ENCODE data around the gene ZEB1.
A peak's percentile ranks its signal among the peaks of the same experiment; 100 is the strongest.
"Not testable (repeated sequence)": the region's sequence is repeated elsewhere in the genome, so short reads cannot be mapped to it uniquely, and the experiment has no call there.

ZEB1 gene

GRCh38 chr10:31372439-31372838 is 53.4 kb downstream of the ZEB1 start:
- no peak for DNase-seq

- DNase-seq = no peak
Observed at GRCh38 chr10:31374146-31374696, 55.2 kb downstream of the ZEB1 start.

DNA sequence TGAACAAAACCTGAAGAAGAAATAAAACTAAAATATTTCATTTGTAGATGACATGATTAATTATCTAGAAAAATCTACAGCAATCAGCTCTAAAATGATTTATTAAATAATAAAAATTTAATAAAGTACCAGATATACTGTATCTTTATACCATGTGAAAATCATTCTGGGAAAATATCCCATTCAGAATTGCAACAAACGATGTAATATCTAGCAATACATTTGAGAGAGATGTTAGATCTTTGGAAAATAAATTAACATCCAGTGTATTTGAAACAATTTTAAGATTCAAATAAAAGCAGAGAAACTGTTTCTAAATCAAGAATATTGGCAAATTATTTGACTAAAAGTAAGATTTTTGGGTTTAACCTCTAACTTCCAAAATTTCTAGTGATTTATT is 62.2 kb downstream of the ZEB1 start:
- no peak for DNase-seq

DNA sequence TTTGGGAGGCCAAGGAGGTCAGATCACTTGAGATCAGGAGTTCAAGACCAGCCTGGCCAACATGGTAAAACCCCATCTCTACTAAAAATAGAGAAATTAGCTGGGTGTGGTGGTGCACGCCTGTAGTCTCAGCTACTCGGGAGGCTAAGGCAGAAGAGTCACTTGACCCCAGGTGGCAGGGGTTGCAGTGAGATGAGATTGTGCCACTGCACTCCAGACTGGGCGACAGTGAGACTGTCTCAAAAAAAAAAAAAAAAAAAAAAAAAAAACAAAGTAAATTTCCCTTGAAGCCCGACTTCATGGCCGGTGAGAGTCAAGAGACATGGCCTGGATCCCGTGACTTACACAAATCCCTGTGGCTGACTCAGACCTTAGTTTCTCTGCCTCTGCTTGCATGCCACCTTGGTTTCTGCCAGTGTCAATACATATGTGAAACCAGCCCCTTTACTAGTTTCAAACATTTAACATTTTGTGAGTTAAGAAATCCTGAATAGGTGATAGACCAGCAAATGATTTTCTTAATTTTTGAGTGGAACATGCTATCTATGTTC is 62.8 kb downstream of the ZEB1 start:
- DNase-seq = no peak

DNA sequence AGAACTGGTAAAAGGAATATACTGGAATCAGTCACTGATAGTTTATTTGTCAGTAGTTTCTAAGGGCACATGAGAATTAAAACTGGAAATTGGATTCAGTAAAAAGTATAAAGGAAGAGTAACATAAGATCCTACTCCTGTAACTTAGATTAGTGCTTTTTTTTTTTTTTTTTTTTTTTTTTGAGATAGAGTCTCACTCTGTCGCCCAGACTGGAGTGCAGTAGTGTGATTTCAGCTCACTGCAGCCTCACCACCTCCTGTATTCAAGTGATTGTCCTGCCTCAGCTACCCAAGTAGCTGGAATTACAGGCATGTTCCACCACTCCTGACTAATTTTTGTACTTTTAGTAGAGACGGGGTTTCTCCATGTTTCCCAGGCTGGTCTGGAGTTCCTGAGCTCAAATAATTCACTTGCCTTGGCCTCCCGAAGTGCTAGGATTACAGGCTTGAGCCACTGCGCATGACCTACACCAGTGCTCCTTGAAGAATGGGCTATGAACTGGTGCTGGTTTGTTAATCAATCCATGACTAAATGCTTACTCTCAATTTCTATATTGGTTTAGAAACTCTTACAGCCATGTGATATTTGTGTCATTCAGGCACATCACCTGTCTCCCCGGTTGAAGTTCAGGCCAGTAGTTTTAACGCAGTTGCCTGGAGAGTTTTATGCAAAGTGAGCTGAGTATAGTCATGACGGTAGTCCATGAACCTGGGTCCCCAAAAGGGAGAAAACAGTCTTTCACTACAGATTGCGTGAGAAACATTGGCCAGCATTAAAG is 65.0 kb downstream of the ZEB1 start:
- no peak for DNase-seq

GRCh38 chr10:31384589-31384949 is 65.6 kb downstream of the ZEB1 start:
- no peak for DNase-seq

- DNase-seq = no peak
Observed at GRCh38 chr10:31390804-31391203, 71.8 kb downstream of the ZEB1 start.

DNA sequence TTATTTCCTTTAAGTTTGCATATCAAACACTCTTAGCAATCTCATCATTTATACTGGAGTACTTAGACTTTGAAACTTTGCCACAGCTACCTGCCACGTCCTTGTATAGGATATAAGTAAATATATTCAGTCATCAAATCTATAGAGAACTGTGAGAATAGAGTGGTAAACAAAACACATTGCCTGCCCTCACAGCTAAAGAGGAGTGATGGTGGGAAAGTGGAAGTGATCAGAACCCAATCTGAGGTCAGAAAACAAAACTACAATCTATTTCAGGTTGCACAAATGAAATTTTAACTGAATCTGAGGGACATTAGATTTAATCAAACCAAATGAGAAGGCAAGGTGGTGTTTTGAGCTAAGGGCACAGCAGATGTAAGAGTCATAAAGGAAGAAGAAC is 74.8 kb downstream of the ZEB1 start:
- peak in 1 of 5 experiments; percentile 7 for DNase-seq

DNA sequence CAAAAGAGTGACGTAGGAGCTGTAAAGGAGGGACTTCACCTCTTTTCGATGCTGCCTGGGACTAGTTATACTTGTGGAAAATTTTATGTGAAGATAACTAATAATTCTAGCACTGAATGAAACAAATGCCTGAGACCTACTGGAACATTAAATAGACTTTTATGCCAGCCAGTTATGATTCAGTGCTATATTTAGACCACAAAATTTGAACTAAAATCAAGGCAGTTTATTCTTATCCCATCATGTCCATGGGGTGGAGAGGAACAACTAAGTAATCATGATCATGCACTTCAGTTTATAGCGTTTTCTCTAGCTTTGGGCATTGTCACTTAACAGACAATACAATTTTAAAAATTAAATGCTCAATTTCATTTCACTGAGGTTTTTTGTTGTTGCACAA is 76.7 kb downstream of the ZEB1 start:
- DNase-seq = no peak

DNA sequence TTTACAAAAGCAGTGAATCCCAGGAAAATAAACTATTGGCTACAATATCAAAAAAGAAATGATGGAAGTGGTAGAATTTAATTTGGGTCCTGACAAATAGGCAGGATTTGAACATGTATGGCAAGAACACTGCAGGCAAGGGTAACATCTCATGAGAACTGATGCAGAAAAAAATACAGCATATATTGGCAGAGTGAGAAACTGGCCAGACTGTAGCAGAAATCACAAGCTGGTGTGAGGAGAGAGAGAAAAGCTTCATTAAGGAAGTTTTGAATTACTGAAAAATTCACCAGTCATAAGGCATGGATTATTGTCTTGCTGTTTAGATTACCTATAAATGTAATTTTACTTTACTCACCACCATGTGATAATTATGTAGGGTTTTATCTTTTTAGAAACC is 77.4 kb downstream of the ZEB1 start:
- no peak for DNase-seq

GRCh38 chr10:31397852-31398251 is 78.8 kb downstream of the ZEB1 start:
- DNase-seq = no peak

GRCh38 chr10:31399171-31399570 is 80.2 kb downstream of the ZEB1 start:
- no peak for DNase-seq

- DNase-seq = no peak
Observed at GRCh38 chr10:31399631-31400030, 80.6 kb downstream of the ZEB1 start.

GRCh38 chr10:31401287-31401686 is 82.3 kb downstream of the ZEB1 start:
- DNase-seq = no peak

GRCh38 chr10:31404640-31405039 is 85.6 kb downstream of the ZEB1 start:
- DNase-seq = peak in 1 of 5 experiments; percentile 21

DNA sequence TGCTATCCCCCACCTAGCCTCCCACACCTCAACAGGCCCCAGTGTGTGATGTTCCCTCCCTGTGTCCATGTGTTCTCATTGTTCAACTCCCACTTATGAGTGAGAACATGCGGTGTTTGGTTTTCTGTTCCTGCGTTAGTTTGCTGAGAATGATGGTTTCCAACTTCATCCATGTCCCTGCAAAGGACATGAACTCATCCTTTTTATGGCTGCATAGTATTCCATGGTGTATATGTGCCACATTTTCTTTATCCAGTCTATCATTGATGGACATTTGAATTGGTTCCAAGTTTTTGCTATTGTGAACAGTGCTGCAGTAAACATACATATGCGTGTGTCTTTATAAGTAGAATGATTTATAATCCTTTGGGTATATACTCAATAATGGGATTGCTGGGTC is 86.8 kb downstream of the ZEB1 start:
- DNase-seq = not testable (repeated sequence)

DNA sequence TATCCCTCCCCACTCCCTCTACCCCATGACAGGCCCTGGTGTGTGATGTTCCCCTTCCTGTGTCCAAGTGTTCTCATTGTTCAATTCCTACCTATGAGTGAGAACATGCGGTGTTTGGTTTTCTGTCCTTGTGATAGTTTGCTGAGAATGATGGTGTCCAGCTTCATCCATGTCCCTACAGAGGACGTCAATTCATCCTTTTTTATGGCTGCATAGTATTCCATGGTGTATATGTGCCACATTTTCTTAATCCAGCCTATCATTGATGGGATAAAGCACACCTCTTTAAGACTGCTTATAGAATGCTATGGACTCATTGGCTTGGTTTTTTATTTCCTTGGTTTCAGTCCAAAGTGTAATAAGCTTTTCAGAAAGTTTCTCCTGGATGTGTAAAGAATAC is 93.4 kb downstream of the ZEB1 start:
- not testable (repeated sequence) for DNase-seq

GRCh38 chr10:31413325-31413724 is 94.3 kb downstream of the ZEB1 start:
- peak in 1 of 5 experiments; percentile 49 for DNase-seq

GRCh38 chr10:31418481-31418880 is 99.5 kb downstream of the ZEB1 start:
- no peak for DNase-seq

DNA sequence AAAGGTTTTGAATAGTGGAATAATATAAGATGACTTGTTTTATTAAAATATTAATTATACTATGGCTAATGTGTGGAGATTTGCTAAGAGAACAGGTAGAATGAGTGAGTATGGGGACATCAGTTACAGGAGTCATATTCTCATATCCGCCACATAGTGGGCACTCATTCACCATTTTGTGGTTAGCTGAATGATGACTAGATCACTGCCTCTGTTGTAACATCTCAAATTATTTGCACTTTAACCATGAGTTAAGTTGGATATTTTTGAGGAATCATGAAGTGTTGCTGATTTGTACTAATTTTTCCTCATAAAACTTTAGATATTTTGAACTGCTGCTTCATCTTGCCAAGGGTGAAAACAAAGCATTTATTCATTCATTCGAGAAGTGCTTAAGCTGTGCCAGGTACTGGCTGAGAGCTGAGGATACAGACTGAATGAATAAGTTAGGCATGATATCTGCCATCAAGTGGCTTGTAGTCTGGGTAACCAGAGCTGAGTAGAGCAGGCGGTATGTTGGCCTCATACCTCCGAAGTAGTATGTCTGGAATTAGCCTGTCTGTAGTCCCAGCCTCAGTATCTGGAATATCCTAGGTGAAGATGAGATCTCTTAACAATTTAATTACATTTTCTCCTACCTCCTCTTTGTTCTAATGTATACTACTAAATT is 100.5 kb downstream of the ZEB1 start:
- DNase-seq = no peak

DNA sequence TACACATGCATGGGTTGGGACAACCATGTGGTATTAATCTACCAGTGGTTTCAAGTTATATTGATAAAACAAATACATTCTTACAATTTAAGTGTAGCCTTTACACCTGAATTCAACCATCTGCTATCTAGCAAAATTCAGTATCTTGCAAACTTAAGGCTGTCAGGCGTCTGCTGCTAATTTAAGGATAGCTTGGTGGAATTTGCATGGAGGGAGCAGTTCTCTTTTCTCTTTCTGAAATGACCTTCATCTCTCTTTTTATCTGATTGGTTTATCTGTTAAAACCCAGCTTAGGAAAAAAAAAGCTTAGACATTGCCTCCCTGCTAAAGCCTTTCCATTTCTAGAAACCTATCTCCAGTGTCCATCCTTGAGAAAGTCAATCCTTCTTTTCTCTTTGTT is 102.3 kb downstream of the ZEB1 start:
- no peak for DNase-seq

- no peak for DNase-seq
Observed at GRCh38 chr10:31422634-31423033, 103.6 kb downstream of the ZEB1 start.

- no peak for DNase-seq
Observed at GRCh38 chr10:31424473-31424872, 105.5 kb downstream of the ZEB1 start.

DNA sequence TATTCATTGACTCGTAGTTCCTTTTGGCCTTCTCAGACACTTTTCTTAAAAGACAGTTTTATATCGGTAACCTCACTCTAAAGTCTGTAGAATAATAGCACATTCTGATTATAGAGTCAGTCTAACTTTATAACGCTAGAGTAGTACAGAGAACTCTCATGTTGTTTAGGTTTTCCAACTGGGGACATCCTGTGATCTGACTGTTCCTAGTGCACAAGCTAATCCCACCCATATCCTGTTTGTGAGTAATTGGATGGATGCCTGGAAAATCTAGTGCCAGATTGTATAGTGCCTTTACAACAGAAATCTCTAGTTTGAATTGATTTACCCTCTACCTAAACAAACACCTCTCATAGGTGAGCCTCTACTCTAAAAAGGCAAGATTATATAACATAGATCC is 107.4 kb downstream of the ZEB1 start:
- no peak for DNase-seq

Data from T-helper 2 cell (primary cell).